ENCODE measurements around the gene EYS.

The EYS gene

GRCh38 chr6:64310214-64310613, 1396.8 kb downstream of the EYS start:
- Histone ChIP-seq H4K20me1 (ENCODE audit: insufficient read depth) (no peaks in the 10 kb centered on the region), H3K4me1 (ENCODE audit: low read depth, poor library complexity, severe bottlenecking) (no peaks in the 10 kb centered on the region), H3K9ac (no peak overlapping the region), H3K4me3 (IDR thresholded peaks at IDR 0.05; ENCODE audit: insufficient read depth, low read depth, low read length) (no peak overlapping the region), H3K36me3 (ENCODE audit: insufficient read depth) (no peaks in the 10 kb centered on the region), H3K79me2 (ENCODE audit: insufficient read depth, low read depth) (no peaks in the 10 kb centered on the region), H2AFZ (ENCODE audit: low read depth) (no peak overlapping the region), H3K27ac (no peak overlapping the region), H3K27me3 (ENCODE audit: insufficient read depth, low read depth) (no peaks in the 10 kb centered on the region), H3K4me2 (no peak overlapping the region)
- TF ChIP-seq CTCF (conservative IDR thresholded peaks at IDR 0.05; ENCODE audit: low read depth, low read length), result no peak

- Histone ChIP-seq H3K4me2 (no peak overlapping the region), H2AFZ (ENCODE audit: low read depth) (no peak overlapping the region), H3K4me3 (IDR thresholded peaks at IDR 0.05; ENCODE audit: insufficient read depth, low read depth, low read length) (no peak overlapping the region), H3K9ac (no peak overlapping the region), H4K20me1 (ENCODE audit: insufficient read depth) (no peaks in the 10 kb centered on the region), H3K27ac (no peak overlapping the region), H3K79me2 (ENCODE audit: insufficient read depth, low read depth) (no peaks in the 10 kb centered on the region), H3K4me1 (ENCODE audit: low read depth, poor library complexity, severe bottlenecking) (no peaks in the 10 kb centered on the region), H3K27me3 (ENCODE audit: insufficient read depth, low read depth) (no peaks in the 10 kb centered on the region), H3K36me3 (ENCODE audit: insufficient read depth) (no peaks in the 10 kb centered on the region)
- no peak for TF ChIP-seq CTCF (conservative IDR thresholded peaks at IDR 0.05; ENCODE audit: low read depth, low read length)
These were observed 1405.5 kb downstream of the EYS start for GRCh38 chr6:64301307-64302236.

DNA sequence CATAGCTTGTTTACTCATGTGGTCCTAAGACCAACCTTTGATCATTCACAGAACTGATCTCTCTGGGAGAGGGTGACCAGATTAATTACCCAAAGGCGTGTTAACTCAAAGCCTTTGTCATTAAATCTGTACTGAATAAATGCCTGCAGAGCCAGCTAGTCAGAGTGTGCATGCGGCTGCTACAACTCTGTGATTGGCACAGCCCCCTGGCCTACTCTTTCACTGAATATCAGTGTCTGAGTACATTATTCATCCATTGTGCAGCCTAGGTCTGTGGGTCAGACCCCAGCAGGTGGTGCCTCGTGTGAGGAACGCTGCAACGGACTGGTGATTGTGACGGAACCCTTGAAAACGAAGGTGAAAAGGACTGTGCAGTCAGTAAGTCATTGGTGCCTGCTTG, 1407.8 kb downstream of the EYS start:
- Histone ChIP-seq H3K36me3 (ENCODE audit: insufficient read depth) (no peaks in the 10 kb centered on the region), H2AFZ (ENCODE audit: low read depth) (no peak overlapping the region), H3K27ac (no peak overlapping the region), H3K4me3 (IDR thresholded peaks at IDR 0.05; ENCODE audit: insufficient read depth, low read depth, low read length) (no peak overlapping the region), H3K9ac (no peak overlapping the region), H3K27me3 (ENCODE audit: insufficient read depth, low read depth) (no peaks in the 10 kb centered on the region), H3K79me2 (ENCODE audit: insufficient read depth, low read depth) (no peaks in the 10 kb centered on the region), H3K4me2 (no peak overlapping the region), H3K4me1 (ENCODE audit: low read depth, poor library complexity, severe bottlenecking) (no peaks in the 10 kb centered on the region), H4K20me1 (ENCODE audit: insufficient read depth) (no peaks in the 10 kb centered on the region)
- TF ChIP-seq CTCF (conservative IDR thresholded peaks at IDR 0.05; ENCODE audit: low read depth, low read length), result no peak

- H3K4me3 ChIP-seq (IDR thresholded peaks at IDR 0.05; ENCODE audit: insufficient read depth, low read depth, low read length), result no peak overlapping the region
- no peaks in the 10 kb centered on the region for H3K36me3 ChIP-seq (ENCODE audit: insufficient read depth)
- no peaks in the 10 kb centered on the region for H3K4me1 ChIP-seq (ENCODE audit: low read depth, poor library complexity, severe bottlenecking)
- H3K27me3 ChIP-seq (ENCODE audit: insufficient read depth, low read depth), result no peaks in the 10 kb centered on the region
- TF ChIP-seq CTCF (conservative IDR thresholded peaks at IDR 0.05; ENCODE audit: low read depth, low read length), result no peak
- H3K9ac ChIP-seq, result no peak overlapping the region
- no peaks in the 10 kb centered on the region for H4K20me1 ChIP-seq (ENCODE audit: insufficient read depth)
- no peak overlapping the region for H3K4me2 ChIP-seq
- no peak overlapping the region for H2AFZ ChIP-seq (ENCODE audit: low read depth)
- no peaks in the 10 kb centered on the region for H3K79me2 ChIP-seq (ENCODE audit: insufficient read depth, low read depth)
- no peak overlapping the region for H3K27ac ChIP-seq
These were observed 1413.0 kb downstream of the EYS start for GRCh38 chr6:64294034-64294433.
